Left lung (tissue), 10 donors: ENCODE data around the gene MARCHF2. TPM values are rescaled to one million over a fixed set of nuclear protein-coding genes. Genes with fewer than 3 reads are reported as not detected.
A peak's percentile ranks its signal among the peaks of the same experiment; 100 is the strongest.

ENCODE experiments used
- ATAC-seq: fragments of 200-7000 bp; cut with Tn5 transposase; one replicate; pipeline ENCODE4 v1.9.1; 2020; ENCODE audit warnings: moderate library complexity
- DNase-seq, 4 donors: peaks; one replicate each; pipeline ENCODE4 v3.0.0-alpha.2; 2013 to 2020
- H3K27ac ChIP-seq, 2 donors: fragments of 200-600 bp; sonication (generic) in 1 of 2; one replicate each; pipeline versions ENCODE4 v1.5.0 to v1.8.0; 2020 to 2021
- H3K27me3 ChIP-seq, 2 donors: fragments of 200-600 bp; sonication (generic) in 1 of 2; one replicate each; pipeline versions ENCODE4 v1.5.0 to v1.8.0; 2020 to 2021
- H3K36me3 ChIP-seq, 2 donors: fragments of 200-600 bp; sonication (generic) in 1 of 2; one replicate each; pipeline versions ENCODE4 v1.5.0 to v1.8.0; 2020 to 2021
- H3K4me1 ChIP-seq, 2 donors: fragments of 200-600 bp; one replicate each; pipeline ENCODE4 v1.8.0; 2021
- H3K4me3 ChIP-seq, 2 donors: fragments of 200-600 bp; sonication (generic) in 1 of 2; one replicate each; pipeline versions ENCODE4 v1.5.0 to v1.8.0; 2020 to 2021; ENCODE audit warnings: mild to moderate bottlenecking in 1 of 2
- H3K9me3 ChIP-seq, 2 donors: fragments of 200-600 bp; sonication (generic) in 1 of 2; one replicate each; pipeline versions ENCODE4 v1.5.0 to v1.8.0; 2020 to 2021
- CTCF ChIP-seq, 2 donors: fragments of 200-600 bp; sonication (generic) in 1 of 2; IDR thresholded peaks; one replicate each; pipeline versions ENCODE4 v1.5.0 to v1.8.0; 2021; ENCODE audit warnings: antibody characterized with exemption in 2 of 2
- intact Hi-C, 2 donors: fragments of 100-400 bp; cut with DNase I; formaldehyde crosslinking; loops; one replicate each; pipeline versions ENCODE4 v1.11.2 to v1.14.2; 2022
- polyA plus RNA-seq, 6 donors: library from polyadenylated mRNA; unstranded; fragments of 120-200 nt; gene quantifications; one replicate each; pipeline ENCODE4 v1.2.1, GENCODE V29; 2013; ENCODE audit not compliant: insufficient read length in 6 of 6
- total RNA-seq, 2 donors: library from RNA; stranded (reverse); fragmentation: NEBNext Ultra II Directional; extraction: Animal tissue kit (Norgen Biotek cat#: 25700); gene quantifications; one replicate each; pipeline ENCODE4 v1.2.1, GENCODE V29; 2021
- donor health status: DM: no; HTN: yes; CAD: no.
- donor health status: DM: no; HTN: no; CAD: no.

Gene MARCHF2
- total and polyA plus RNA-seq, 8 donors = 9.1 to 54.6 (median 12.5) TPM

- peaks cover 0 to 56% of the 10 kb centered on the region in 2 donors for H3K36me3 ChIP-seq
- DNase-seq (no peak), ATAC-seq (no peak)
- H3K9me3 ChIP-seq = no peaks in the 10 kb centered on the region
- no peak overlapping the region for H3K4me3 ChIP-seq
- intact Hi-C loops = no loop called here
- H3K27ac ChIP-seq = peak overlapping the region; percentile 20 to 44
- H3K4me1 ChIP-seq = peaks cover 38 to 76% of the 10 kb centered on the region in 2 donors
- no peaks in the 10 kb centered on the region for H3K27me3 ChIP-seq
- no peak for TF ChIP-seq CTCF (IDR thresholded peaks at IDR 0.05)
Observed at GRCh38 chr19:8460516-8461298, 47.6 kb downstream of the MARCHF2 start.

- DNase-seq (no peak), ATAC-seq (no peak)
- peak overlapping the region in 1 of 2 donors; percentile 20 for H3K27ac ChIP-seq
- H3K9me3 ChIP-seq = no peaks in the 10 kb centered on the region
- no peak for TF ChIP-seq CTCF (IDR thresholded peaks at IDR 0.05)
- intact Hi-C loops = no loop called here
- peaks cover 38 to 69% of the 10 kb centered on the region in 2 donors for H3K4me1 ChIP-seq
- peaks cover 0 to 56% of the 10 kb centered on the region in 2 donors for H3K36me3 ChIP-seq
- H3K27me3 ChIP-seq = no peaks in the 10 kb centered on the region
- no peak overlapping the region for H3K4me3 ChIP-seq
Observed at GRCh38 chr19:8461376-8461775, 48.3 kb downstream of the MARCHF2 start.

- DNase-seq (peak in 1 of 4 donors; percentile 66), ATAC-seq (no peak)
- Histone ChIP-seq H3K9me3 (no peaks in the 10 kb centered on the region), H3K4me3 (no peak overlapping the region), H3K4me1 (peaks cover 38 to 64% of the 10 kb centered on the region in 2 donors), H3K36me3 (peaks cover 0 to 56% of the 10 kb centered on the region in 2 donors), H3K27me3 (no peaks in the 10 kb centered on the region), H3K27ac (no peak overlapping the region)
- intact Hi-C loops = no loop called here
- no peak for TF ChIP-seq CTCF (IDR thresholded peaks at IDR 0.05)
Observed at GRCh38 chr19:8461891-8462290, 48.8 kb downstream of the MARCHF2 start.

- H3K9me3 ChIP-seq = no peaks in the 10 kb centered on the region
- ATAC-seq = no peak
- H3K27ac ChIP-seq = no peak overlapping the region
Observed at GRCh38 chr19:8462571-8462970, 49.5 kb downstream of the MARCHF2 start.

More at GRCh38 chr19:8462571-8462970, 49.5 kb downstream of the MARCHF2 start:
- Histone ChIP-seq H3K4me3 (no peak overlapping the region), H3K36me3 (peaks cover 0 to 57% of the 10 kb centered on the region in 2 donors), H3K4me1 (peaks cover 34 to 57% of the 10 kb centered on the region in 2 donors), H3K27me3 (no peaks in the 10 kb centered on the region)
- intact Hi-C loops = no loop called here
- no peak for TF ChIP-seq CTCF (IDR thresholded peaks at IDR 0.05)
- DNase-seq = no peak
